Body of pancreas (tissue), 4 donors: Measurements from ENCODE around the gene MYO5C. TPM values are rescaled to one million over a fixed set of nuclear protein-coding genes. Genes with fewer than 3 reads are reported as not detected.

ENCODE experiments used
- ATAC-seq: fragments of 150-250 bp; one replicate; pipeline ENCODE4 v1.9.1; 2016
- DNase-seq, 4 donors: peaks; one replicate each; pipeline ENCODE4 v3.0.0-alpha.2; 2019
- H3K27ac ChIP-seq, 4 donors: fragments of 200-600 bp; sonication (generic); 1 replicate in 3 of 4; 2 replicates in 1 of 4; pipeline versions ENCODE4 v1.5.1 to v1.6.1; 2016 to 2019; ENCODE audit warnings: mild to moderate bottlenecking in 1 of 4, mixed read lengths in 1 of 4, moderate library complexity in 1 of 4
- H3K27me3 ChIP-seq, 2 donors: fragments of 200-600 bp; sonication (generic); one replicate each; pipeline ENCODE4 v1.6.0; 2016; ENCODE audit warnings: mild to moderate bottlenecking in 1 of 2
- H3K36me3 ChIP-seq, 2 donors: fragments of 200-600 bp; sonication (generic); replicated peaks in 1 of 2; 2 replicates each; pipeline ENCODE4 v1.5.1; 2016; ENCODE audit warnings: low read depth in 2 of 2; ENCODE audit not compliant: insufficient read depth in 1 of 2
- H3K4me1 ChIP-seq: fragments of 200-600 bp; sonication (generic); one replicate; pipeline ENCODE4 v1.6.0; 2016
- H3K4me3 ChIP-seq, 2 donors: fragments of 200-600 bp; sonication (generic); 1 replicate in 1 of 2; 2 replicates in 1 of 2; pipeline ENCODE4 v1.5.1; 2016 to 2019
- H3K9me3 ChIP-seq, 3 donors: fragments of 200-600 bp; sonication (generic); 1 replicate in 2 of 3; 2 replicates in 1 of 3; pipeline ENCODE4 v1.5.1; 2016
- CTCF ChIP-seq, 7 experiments: fragments of 450-650 bp in 4 of 7; fragments of 200-600 bp in 3 of 7; sonication (generic) in 3 of 7; IDR thresholded peaks; one replicate each; pipeline ENCODE4 v1.5.1; 2016 to 2019; ENCODE audit warnings: antibody characterized with exemption in 7 of 7
- POLR2A ChIP-seq, 3 donors: fragments of 450-650 bp; IDR thresholded peaks; one replicate each; pipeline ENCODE4 v1.6.1; 2016; ENCODE audit warnings: antibody characterized with exemption in 3 of 3, mild to moderate bottlenecking in 2 of 3
- WGBS, 2 donors: methylation state at CpG; one replicate each; pipeline ENCODE4 v1.1.5; 2017; 5-methylcytosine and 5-hydroxymethylcytosine counted together
- intact Hi-C: fragments of 100-400 bp; cut with DNase I; formaldehyde crosslinking; loops from one replicate; pipeline ENCODE4 v1.15.1; 2023
- total RNA-seq, 2 donors: library from RNA; depleted of rRNA; stranded (reverse); fragments of >200 nt; gene quantifications; one replicate each; pipeline ENCODE4 v1.1.0, GENCODE V29; 2016

MYO5C gene
- total RNA-seq, 2 donors from 2014 or later, result 34.8 to 76.8 TPM

DNA sequence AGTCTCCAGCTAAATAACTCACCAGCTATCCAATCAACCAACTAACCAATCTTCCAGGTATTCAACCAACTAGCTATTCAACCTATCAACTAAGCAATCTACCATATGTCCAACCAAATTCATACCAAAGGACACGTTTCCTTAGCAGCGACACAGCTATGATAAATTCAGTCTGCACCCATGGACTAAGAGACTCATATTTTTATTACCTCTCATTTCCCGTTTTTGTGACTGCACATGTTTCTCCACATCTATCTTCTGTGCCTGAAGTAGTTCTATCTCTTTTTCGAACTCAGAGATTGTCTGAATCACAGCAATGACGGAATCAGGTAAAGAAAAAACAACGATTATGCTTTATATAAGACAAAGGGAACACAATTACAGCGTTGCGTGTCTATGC lies 70.4 kb downstream of the MYO5C start:
- H3K27ac ChIP-seq, result no peak overlapping the region
- no peaks in the 10 kb centered on the region for H3K9me3 ChIP-seq
- H3K27me3 ChIP-seq, result no peaks in the 10 kb centered on the region
- TF ChIP-seq CTCF (IDR thresholded peaks at IDR 0.05), result no peak
- TF ChIP-seq POLR2A (IDR thresholded peaks at IDR 0.05), result no peak
- ATAC-seq (no peak), DNase-seq (no peak)
- 78 to 87% methylated on average over 8 of the region's 8 CpGs for WGBS, 2 donors
- H3K36me3 ChIP-seq, result peaks cover 7 to 27% of the 10 kb centered on the region in 2 donors
- H3K4me3 ChIP-seq, result no peak overlapping the region
- peaks cover 21% of the 10 kb centered on the region for H3K4me1 ChIP-seq
- intact Hi-C loops, result no loop called here

GRCh38 chr15:52224211-52224610 lies 71.4 kb downstream of the MYO5C start:
- H3K36me3 ChIP-seq, result peaks cover 7 to 32% of the 10 kb centered on the region in 2 donors
- H3K9me3 ChIP-seq, result no peaks in the 10 kb centered on the region
- no peaks in the 10 kb centered on the region for H3K27me3 ChIP-seq
- H3K4me1 ChIP-seq, result peaks cover 16% of the 10 kb centered on the region
- TF ChIP-seq POLR2A (IDR thresholded peaks at IDR 0.05) (no peak), CTCF (IDR thresholded peaks at IDR 0.05) (no peak)
- WGBS, 2 donors, result 94 to 98% methylated on average over 4 of the region's 4 CpGs
- no peak overlapping the region for H3K27ac ChIP-seq
- H3K4me3 ChIP-seq, result no peak overlapping the region
- intact Hi-C loops, result no loop called here
- ATAC-seq, result no peak
- DNase-seq, result no peak

DNA sequence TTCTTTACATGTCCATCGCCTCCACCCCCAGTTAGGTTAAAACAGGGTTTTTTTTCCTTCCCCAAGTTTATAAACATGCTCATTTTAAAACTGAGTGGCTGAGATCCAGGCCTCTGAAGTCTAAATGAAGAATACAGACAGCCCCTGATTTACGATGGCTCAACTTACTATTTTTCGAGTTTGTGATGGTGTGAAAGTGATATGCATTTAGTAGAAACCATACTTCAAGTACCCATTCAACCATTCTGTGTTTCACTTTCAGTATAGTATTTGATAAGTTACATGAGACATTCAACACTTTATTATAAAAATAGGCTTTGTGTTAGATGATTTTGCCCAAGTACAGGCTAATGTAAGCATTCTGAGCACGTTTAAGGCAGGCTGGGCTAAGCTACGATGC lies 73.9 kb downstream of the MYO5C start:
- no peak overlapping the region for H3K27ac ChIP-seq
- no peaks in the 10 kb centered on the region for H3K9me3 ChIP-seq
- intact Hi-C loops, result no loop called here
- peaks cover 7 to 41% of the 10 kb centered on the region in 2 donors for H3K36me3 ChIP-seq
- TF ChIP-seq CTCF (IDR thresholded peaks at IDR 0.05) (no peak), POLR2A (IDR thresholded peaks at IDR 0.05) (no peak)
- no peak overlapping the region for H3K4me3 ChIP-seq
- DNase-seq (no peak), ATAC-seq (no peak)
- H3K4me1 ChIP-seq, result no peaks in the 10 kb centered on the region
- no peaks in the 10 kb centered on the region for H3K27me3 ChIP-seq
- WGBS, 2 donors, result 81 to 86% methylated on average over 5 of the region's 5 CpGs

DNA sequence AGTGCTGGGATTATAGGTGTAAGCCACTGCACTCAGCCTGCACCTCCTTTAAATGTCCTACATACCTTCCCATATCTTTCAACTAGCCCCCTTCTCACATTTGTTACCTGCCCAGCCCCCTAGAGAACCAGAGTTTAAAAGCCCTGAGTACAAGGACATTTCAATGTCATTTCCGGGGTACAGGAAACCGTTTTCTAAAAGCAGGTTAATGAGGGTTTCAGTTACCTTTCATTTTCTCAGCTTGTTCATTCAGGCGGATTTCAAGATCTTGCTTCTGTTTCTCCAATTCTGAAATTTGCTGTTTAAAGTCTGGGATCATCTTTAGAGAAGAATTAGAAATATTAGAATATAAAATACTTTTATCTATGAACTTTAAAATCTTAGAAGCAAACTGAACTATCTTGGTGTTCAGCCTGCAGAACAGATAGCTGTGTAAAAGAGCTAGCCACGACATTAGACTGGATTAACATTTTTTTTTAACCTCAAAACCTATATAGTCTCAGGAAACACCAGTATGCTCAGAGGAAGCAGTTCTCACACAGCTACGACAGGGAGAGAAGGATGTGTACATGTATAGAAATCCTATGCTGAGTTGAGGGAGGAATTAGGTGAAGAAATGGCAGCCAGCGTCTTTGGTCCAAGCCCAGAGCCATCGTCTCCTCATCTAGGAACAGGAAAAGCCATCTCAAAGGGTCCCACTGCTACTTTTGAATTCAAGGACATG lies 74.5 kb downstream of the MYO5C start:
- no peaks in the 10 kb centered on the region for H3K4me1 ChIP-seq
- no peaks in the 10 kb centered on the region for H3K27me3 ChIP-seq
- 76 to 79% methylated on average over 7 of the region's 7 CpGs for WGBS, 2 donors
- intact Hi-C loops, result no loop called here
- DNase-seq (no peak), ATAC-seq (no peak)
- peaks cover 7 to 46% of the 10 kb centered on the region in 2 donors for H3K36me3 ChIP-seq
- H3K27ac ChIP-seq, result no peak overlapping the region
- H3K4me3 ChIP-seq, result no peak overlapping the region
- no peak for TF ChIP-seq POLR2A (IDR thresholded peaks at IDR 0.05)
- H3K9me3 ChIP-seq, result no peaks in the 10 kb centered on the region

DNA sequence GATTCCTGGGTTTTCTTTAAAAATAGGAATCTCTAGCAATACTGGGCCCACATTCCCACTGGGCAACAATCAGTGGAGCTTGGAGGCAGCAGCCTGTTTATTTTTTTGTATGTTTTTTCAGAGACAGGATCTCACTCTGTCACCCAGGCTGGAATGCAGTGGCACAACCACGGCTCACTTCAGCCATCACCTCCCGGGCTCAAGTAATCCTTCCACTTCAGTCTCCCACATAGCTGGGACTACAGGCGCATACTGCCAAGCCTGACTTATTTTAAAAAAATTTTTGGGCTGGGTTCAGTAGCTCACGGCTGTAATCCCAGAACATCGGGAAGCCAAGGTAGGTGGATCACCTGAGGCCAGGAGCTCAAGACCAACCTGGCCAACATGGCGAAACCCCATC lies 75.4 kb downstream of the MYO5C start:
- no peak overlapping the region for H3K4me3 ChIP-seq
- peaks cover 7 to 43% of the 10 kb centered on the region in 2 donors for H3K36me3 ChIP-seq
- H3K4me1 ChIP-seq, result no peaks in the 10 kb centered on the region
- no peak overlapping the region for H3K27ac ChIP-seq
- intact Hi-C loops, result no loop called here
- ATAC-seq (no peak), DNase-seq (no peak)
- no peaks in the 10 kb centered on the region for H3K9me3 ChIP-seq
- 94 to 100% methylated on average over 6 of the region's 6 CpGs for WGBS, 2 donors
- no peaks in the 10 kb centered on the region for H3K27me3 ChIP-seq
- TF ChIP-seq POLR2A (IDR thresholded peaks at IDR 0.05) (no peak), CTCF (IDR thresholded peaks at IDR 0.05) (no peak)
